OCI-LY7 (cell line): ENCODE results near the gene ZDHHC8. TPM values are rescaled to one million over a fixed set of nuclear protein-coding genes. Genes with fewer than 3 reads are reported as not detected.

Source experiments
- BruUV-seq: library from RNA; stranded (reverse); fragments of 400-500 nt; replicated peaks from 2 replicates; lab custom pipeline; 2021; lab: Mats Ljungman, UMichigan
- CTCF ChIA-PET: fragments of 300-600 bp; sonication (Branson Sonifier 250); formaldehyde crosslinking; loops from one replicate; lab custom pipeline; 2022; ENCODE audit warnings: antibody characterized with exemption; ENCODE audit not compliant: unreplicated experiment; lab: Charles Lee
- POLR2A ChIA-PET: fragments of 300-600 bp; sonication (Branson Sonifier 250); formaldehyde crosslinking; loops from one replicate; lab custom pipeline; 2022; ENCODE audit warnings: antibody characterized with exemption; lab: Charles Lee
- DNase-seq: peaks from one replicate; pipeline ENCODE4 v3.0.0-alpha.2; 2015; ENCODE audit warnings: low spot score
- H2AFZ ChIP-seq: fragments of 200-600 bp; sonication (generic), shearing (Covaris generic); 2 replicates; pipeline ENCODE4 v1.6.1; 2014; ENCODE audit warnings: mild to moderate bottlenecking, antibody characterized with exemption, low read length, moderate library complexity
- H3K27ac ChIP-seq: fragments of 200-600 bp; sonication (generic); 2 replicates; pipeline ENCODE4 v1.5.1; 2014; ENCODE audit warnings: mixed run types, low read depth, mild to moderate bottlenecking, moderate library complexity, low read length, inconsistent platforms; ENCODE audit not compliant: poor library complexity, severe bottlenecking
- H3K36me3 ChIP-seq: fragments of 200-600 bp; sonication (generic); 2 replicates; pipeline ENCODE4 v1.6.1; 2014; ENCODE audit warnings: mild to moderate bottlenecking, antibody characterized with exemption, low read length, moderate library complexity, mixed read lengths; ENCODE audit not compliant: insufficient read depth
- H3K4me1 ChIP-seq: fragments of 200-600 bp; sonication (generic); 2 replicates; pipeline ENCODE4 v1.5.1; 2014; ENCODE audit warnings: mild to moderate bottlenecking, low read length; ENCODE audit not compliant: insufficient read depth, poor library complexity, severe bottlenecking
- H3K4me2 ChIP-seq: fragments of 200-600 bp; sonication (generic); 2 replicates; pipeline ENCODE4 v1.6.1; 2014; ENCODE audit warnings: mild to moderate bottlenecking, low read length
- H3K4me3 ChIP-seq: fragments of 200-600 bp; sonication (generic); 2 replicates; pipeline ENCODE4 v1.5.1; 2014; ENCODE audit warnings: mild to moderate bottlenecking, low read depth, low read length; ENCODE audit not compliant: poor library complexity, severe bottlenecking
- H3K79me2 ChIP-seq: fragments of 200-600 bp; sonication (generic); 2 replicates; pipeline ENCODE4 v1.6.1; 2016; ENCODE audit warnings: low read depth, mild to moderate bottlenecking, low read length, moderate library complexity, mixed read lengths; ENCODE audit not compliant: insufficient read depth
- H3K9me2 ChIP-seq: fragments of 200-600 bp; sonication (generic); 2 replicates; pipeline ENCODE4 v1.6.1; 2016; ENCODE audit warnings: mild to moderate bottlenecking, low read length, mixed read lengths; ENCODE audit not compliant: insufficient read depth
- H3K9me3 ChIP-seq: fragments of 200-600 bp; sonication (generic); 2 replicates; pipeline ENCODE4 v1.6.1; 2014; ENCODE audit warnings: mild to moderate bottlenecking, mixed run types, low read length, mixed read lengths
- H4K20me1 ChIP-seq: fragments of 200-600 bp; sonication (generic); 2 replicates; pipeline ENCODE4 v1.6.1; 2014; ENCODE audit warnings: mild to moderate bottlenecking, antibody characterized with exemption, low read length, moderate library complexity, mixed read lengths; ENCODE audit not compliant: insufficient read depth
- EZH2phosphoT487 ChIP-seq: fragments of 200-600 bp; sonication (generic); IDR thresholded peaks from 2 replicates; pipeline ENCODE4 v1.6.1; 2018; ENCODE audit warnings: low read depth, borderline replicate concordance, mild to moderate bottlenecking, mixed run types, antibody characterized with exemption, low read length, moderate library complexity, mixed read lengths
- intact Hi-C: fragments of 100-400 bp; cut with micrococcal nuclease; formaldehyde crosslinking; loops from one replicate; pipeline ENCODE4 v1.10.0; 2022; ENCODE audit not compliant: unreplicated experiment
- total RNA-seq, 2 experiments: library from RNA; depleted of rRNA in 1 of 2; stranded (reverse); fragments of >200 nt in 1 of 2; shearing (Covaris generic) in 1 of 2; gene quantifications; 2 replicates each; pipeline ENCODE4 v1.2.3, GENCODE V29; 2014 to 2022
- TF ChIP-seq, protein P1 (sequence below): fragments of 200-600 bp; sonication (generic); conservative IDR thresholded peaks from 2 replicates; pipeline ENCODE4 v1.5.1; 2014; ENCODE audit warnings: mild to moderate bottlenecking, antibody characterized with exemption, low read length, moderate library complexity, mixed read lengths

Gene ZDHHC8
- total RNA-seq, 2 experiments from 2014 or later: 2.3 to 16.7 TPM

DNA sequence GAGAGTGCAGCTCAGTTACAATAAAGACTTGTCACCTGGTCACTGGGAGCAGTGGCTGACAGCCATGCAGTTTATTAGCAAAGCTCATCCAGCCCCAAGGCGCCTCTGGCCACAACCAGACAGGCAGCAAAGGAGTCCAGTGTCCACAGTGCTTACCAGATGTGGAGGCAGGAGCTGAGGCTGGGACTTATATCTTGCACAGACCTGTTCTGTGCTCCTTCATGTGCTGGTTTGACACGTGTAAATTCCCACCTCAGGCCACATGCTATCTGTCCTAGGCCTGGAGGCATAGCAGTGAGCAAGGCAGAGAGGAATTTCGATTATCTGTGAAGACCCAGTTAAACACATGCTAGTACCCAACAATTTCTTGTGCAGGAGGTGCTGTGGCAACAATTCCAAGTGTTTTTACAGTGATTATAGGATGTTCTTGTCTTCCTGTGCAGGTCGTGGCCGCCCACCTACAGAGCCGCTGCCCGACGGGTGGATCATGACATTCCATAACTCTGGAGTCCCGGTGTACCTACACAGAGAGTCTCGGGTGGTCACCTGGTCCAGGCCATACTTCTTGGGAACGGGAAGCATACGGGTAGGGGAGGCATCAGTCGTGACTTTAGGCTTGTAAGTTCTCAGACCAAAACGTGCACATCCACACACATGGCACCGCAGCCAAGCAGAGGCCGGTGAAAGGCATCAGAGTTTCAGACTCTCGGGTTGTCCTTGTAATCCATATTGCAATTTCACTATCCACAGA is 42.2 kb upstream of the ZDHHC8 start:
- Histone ChIP-seq H3K9me2 (no peaks in the 10 kb centered on the region), H2AFZ (no peak overlapping the region), H3K36me3 (peaks cover 90% of the 10 kb centered on the region), H4K20me1 (0 out of 2 replicates have a peak, but pooled peaks cover 3% of the 10 kb centered on the region), H3K9me3 (no peaks in the 10 kb centered on the region), H3K27ac (no peak overlapping the region), H3K4me3 (no peak overlapping the region), H3K4me1 (peaks cover 5% of the 10 kb centered on the region), H3K4me2 (no peak overlapping the region), H3K79me2 (peaks cover 16% of the 10 kb centered on the region; the same call in 1 of the 2 replicates)
- ChIA-PET POLR2A (interaction anchor here (0.6 kb wide), 1 partner anchor 42 kb away, joined by 4 read pairs; no protein-coding TSS in a partner anchor), CTCF (no interaction called here)
- no peak for DNase-seq
- no peak for TF ChIP-seq EZH2phosphoT487
- TF ChIP-seq, protein P1, sequence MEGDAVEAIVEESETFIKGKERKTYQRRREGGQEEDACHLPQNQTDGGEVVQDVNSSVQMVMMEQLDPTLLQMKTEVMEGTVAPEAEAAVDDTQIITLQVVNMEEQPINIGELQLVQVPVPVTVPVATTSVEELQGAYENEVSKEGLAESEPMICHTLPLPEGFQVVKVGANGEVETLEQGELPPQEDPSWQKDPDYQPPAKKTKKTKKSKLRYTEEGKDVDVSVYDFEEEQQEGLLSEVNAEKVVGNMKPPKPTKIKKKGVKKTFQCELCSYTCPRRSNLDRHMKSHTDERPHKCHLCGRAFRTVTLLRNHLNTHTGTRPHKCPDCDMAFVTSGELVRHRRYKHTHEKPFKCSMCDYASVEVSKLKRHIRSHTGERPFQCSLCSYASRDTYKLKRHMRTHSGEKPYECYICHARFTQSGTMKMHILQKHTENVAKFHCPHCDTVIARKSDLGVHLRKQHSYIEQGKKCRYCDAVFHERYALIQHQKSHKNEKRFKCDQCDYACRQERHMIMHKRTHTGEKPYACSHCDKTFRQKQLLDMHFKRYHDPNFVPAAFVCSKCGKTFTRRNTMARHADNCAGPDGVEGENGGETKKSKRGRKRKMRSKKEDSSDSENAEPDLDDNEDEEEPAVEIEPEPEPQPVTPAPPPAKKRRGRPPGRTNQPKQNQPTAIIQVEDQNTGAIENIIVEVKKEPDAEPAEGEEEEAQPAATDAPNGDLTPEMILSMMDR: no peak
- intact Hi-C loops: no loop called here
- BruUV-seq: no TSS peak

DNA sequence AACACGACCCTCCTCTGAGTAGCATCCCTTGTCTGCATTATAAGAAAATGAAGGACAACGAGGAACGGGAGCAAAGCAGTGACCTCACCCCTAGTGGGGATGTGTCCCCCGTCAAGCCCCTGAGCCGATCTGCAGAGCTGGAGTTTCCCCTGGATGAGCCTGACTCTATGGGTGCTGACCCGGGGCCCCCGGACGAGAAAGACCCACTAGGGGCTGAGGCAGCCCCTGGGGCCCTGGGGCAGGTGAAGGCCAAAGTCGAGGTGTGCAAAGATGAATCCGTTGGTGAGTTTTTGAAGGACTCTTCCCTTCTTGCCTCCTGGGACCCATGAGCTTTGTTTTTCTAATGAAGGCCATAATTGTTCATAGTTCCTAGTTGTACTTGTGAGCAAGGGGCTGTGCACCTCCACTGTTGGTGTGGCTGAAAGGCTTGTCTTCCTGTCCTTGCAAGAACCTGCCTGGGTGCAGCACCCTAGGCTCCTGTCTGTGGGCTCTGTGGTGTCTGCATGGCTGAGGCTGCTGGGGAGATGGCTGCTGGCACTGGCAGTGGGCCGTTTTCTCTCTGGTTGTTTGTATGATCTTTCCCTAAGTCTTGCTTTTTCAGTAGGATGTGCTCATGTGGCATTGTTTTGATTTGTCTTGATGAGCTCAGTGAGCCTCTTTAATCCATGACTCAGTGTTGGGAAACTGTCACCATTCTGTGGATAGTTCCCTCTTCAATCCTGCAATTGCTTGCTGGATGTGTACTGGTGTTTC is 41.5 kb upstream of the ZDHHC8 start:
- no peak overlapping the region for H3K4me3 ChIP-seq
- H3K9me2 ChIP-seq: no peaks in the 10 kb centered on the region
- H3K9me3 ChIP-seq: no peaks in the 10 kb centered on the region
- TF ChIP-seq, protein P1: no peak
- TF ChIP-seq EZH2phosphoT487: no peak
- no peaks in the 10 kb centered on the region for H3K4me1 ChIP-seq
- H2AFZ ChIP-seq: no peak overlapping the region
- peaks cover 8% of the 10 kb centered on the region; the same call in 1 of the 2 replicates for H3K79me2 ChIP-seq
- ChIA-PET POLR2A (interaction anchor here (1.0 kb wide), 1 partner anchor 56 kb away, joined by 3 read pairs; no protein-coding TSS in a partner anchor), CTCF (no interaction called here)
- intact Hi-C loops: no loop called here
- no peak overlapping the region for H3K27ac ChIP-seq
- no TSS peak for BruUV-seq
- no peak overlapping the region for H3K4me2 ChIP-seq
- no peaks in the 10 kb centered on the region for H4K20me1 ChIP-seq
- peaks cover 97% of the 10 kb centered on the region for H3K36me3 ChIP-seq
- DNase-seq: no peak
